Spleen (tissue), 13 donors: Measurements from ENCODE around the gene PLXNC1. TPM values are rescaled to one million over a fixed set of nuclear protein-coding genes. Genes with fewer than 3 reads are reported as not detected.

ENCODE experiments used
- DNase-seq: peaks from one replicate; pipeline ENCODE4 v3.0.0-alpha.2; 2020
- H3K27ac ChIP-seq, 8 donors: fragments of 200-600 bp; sonication (generic) in 7 of 8; 1 replicate in 4 of 8; 2 replicates in 4 of 8; pipeline versions ENCODE4 v1.5.0 to v1.8.0; 2016 to 2021; ENCODE audit warnings: inconsistent platforms in 4 of 8, mild to moderate bottlenecking in 4 of 8, moderate library complexity in 1 of 8
- H3K27me3 ChIP-seq, 7 donors: fragments of 200-600 bp; sonication (generic) in 6 of 7; replicated peaks in 1 of 7; 1 replicate in 4 of 7; 2 replicates in 3 of 7; pipeline versions ENCODE4 v1.5.0 to v1.8.0; 2016 to 2021; ENCODE audit warnings: inconsistent platforms in 3 of 7, mild to moderate bottlenecking in 1 of 7
- H3K36me3 ChIP-seq, 6 donors: fragments of 200-600 bp; sonication (generic) in 5 of 6; 1 replicate in 4 of 6; 2 replicates in 2 of 6; pipeline versions ENCODE4 v1.5.0 to v1.8.0; 2016 to 2021; ENCODE audit warnings: inconsistent platforms in 2 of 6
- H3K4me1 ChIP-seq, 6 donors: fragments of 200-600 bp; sonication (generic) in 5 of 6; 1 replicate in 3 of 6; 2 replicates in 3 of 6; pipeline versions ENCODE4 v1.5.0 to v1.8.0; 2016 to 2021; ENCODE audit warnings: inconsistent platforms in 3 of 6
- H3K4me3 ChIP-seq, 8 donors: fragments of 200-600 bp; sonication (generic) in 7 of 8; 1 replicate in 4 of 8; 2 replicates in 4 of 8; pipeline versions ENCODE4 v1.5.0 to v1.8.0; 2016 to 2021; ENCODE audit warnings: inconsistent platforms in 4 of 8, mild to moderate bottlenecking in 4 of 8, moderate library complexity in 2 of 8
- H3K9me3 ChIP-seq, 8 donors: fragments of 200-600 bp; sonication (generic) in 7 of 8; 1 replicate in 4 of 8; 2 replicates in 4 of 8; pipeline versions ENCODE4 v1.5.0 to v1.8.0; 2016 to 2021; ENCODE audit warnings: inconsistent platforms in 4 of 8
- POLR2A ChIP-seq, 3 donors: fragments of 450-650 bp; IDR thresholded peaks; one replicate each; pipeline ENCODE4 v1.5.1; 2017; ENCODE audit warnings: antibody characterized with exemption in 3 of 3, mild to moderate bottlenecking in 1 of 3
- POLR2AphosphoS5 ChIP-seq, 3 donors: sonication (generic); formaldehyde crosslinking; IDR thresholded peaks; one replicate each; pipeline ENCODE4 v1.5.1; 2017; ENCODE audit warnings: antibody characterized with exemption in 3 of 3
- WGBS, 5 donors: extraction: QIAGEN DNeasy Blood & Tissue Kit in 3 of 5; methylation state at CpG; one replicate each; pipeline versions ENCODE4 v1.1.5 to v1.1.7; 2013 to 2018; 5-methylcytosine and 5-hydroxymethylcytosine counted together
- intact Hi-C: fragments of 100-400 bp; cut with DNase I; formaldehyde crosslinking; loops from one replicate; pipeline ENCODE4 v1.15.0; 2023; ENCODE audit warnings: low total_unique reads
- long read RNA-seq, 2 donors: transcript quantifications; one replicate each; lab custom pipeline, GENCODE V29; 2026
- polyA plus RNA-seq, 3 donors: library from polyadenylated mRNA; stranded (reverse); fragments of 200-250 nt; gene quantifications; one replicate each; pipeline ENCODE4 v1.2.1, GENCODE V29; 2013
- total RNA-seq, 7 donors: library from RNA; depleted of rRNA in 3 of 7; stranded (reverse); fragments of >200 nt in 3 of 7; fragmentation: NEBNext Ultra II Directional in 4 of 7; extraction: Animal tissue kit (Norgen Biotek cat#: 25700) in 4 of 7; gene quantifications; one replicate each; pipeline versions ENCODE4 v1.1.0 to v1.2.1, GENCODE V29; 2016 to 2021
- TF ChIP-seq, protein P1 (sequence below), 11 experiments: fragments of 200-600 bp in 7 of 11; fragments of 450-650 bp in 4 of 11; sonication (generic) in 4 of 11; IDR thresholded peaks in 8 of 11; conservative IDR thresholded peaks in 3 of 11; 1 replicate in 7 of 11; 2 replicates in 4 of 11; pipeline versions ENCODE4 v1.4.0 to v1.8.0; 2016 to 2021; ENCODE audit warnings: antibody characterized with exemption in 11 of 11, inconsistent platforms in 4 of 11, mild to moderate bottlenecking in 1 of 11
- donor health status: healthy with polysubstance abuse.
- donor health status: DM: no; HTN: no; CAD: no; lungs with moderate emphysema.
- donor health status: DM: no; HTN: no; CAD: no.
- donor health status: Bipolar disorder and iron deficiency.
- donor health status: healthy.
- donor health status: DM: no; HTN: no; CAD: no.
- donor health status: DM: yes; HTN: yes; CAD: no.

The PLXNC1 gene
- 100 to 1,000 TPM in 3 of 7 donors, 10 to 100 TPM in 4; 47.3 to 138 (median 82.8) TPM for total RNA-seq
- polyA plus RNA-seq: 10 to 100 TPM in 1 of 3 donors, 1 to 10 TPM in 2; 6.8 to 11.7 (median 8.5) TPM
- long read RNA-seq, donor 1: 0 reads
- long read RNA-seq, donor 2, full-length matches to known transcripts: 2 of 2 reads
- long read RNA-seq, donor 2, partial matches to known transcripts: 0 of 2 reads
- long read RNA-seq, donor 2, other reads (novel, unspliced or antisense): 0 of 2 reads

DNA sequence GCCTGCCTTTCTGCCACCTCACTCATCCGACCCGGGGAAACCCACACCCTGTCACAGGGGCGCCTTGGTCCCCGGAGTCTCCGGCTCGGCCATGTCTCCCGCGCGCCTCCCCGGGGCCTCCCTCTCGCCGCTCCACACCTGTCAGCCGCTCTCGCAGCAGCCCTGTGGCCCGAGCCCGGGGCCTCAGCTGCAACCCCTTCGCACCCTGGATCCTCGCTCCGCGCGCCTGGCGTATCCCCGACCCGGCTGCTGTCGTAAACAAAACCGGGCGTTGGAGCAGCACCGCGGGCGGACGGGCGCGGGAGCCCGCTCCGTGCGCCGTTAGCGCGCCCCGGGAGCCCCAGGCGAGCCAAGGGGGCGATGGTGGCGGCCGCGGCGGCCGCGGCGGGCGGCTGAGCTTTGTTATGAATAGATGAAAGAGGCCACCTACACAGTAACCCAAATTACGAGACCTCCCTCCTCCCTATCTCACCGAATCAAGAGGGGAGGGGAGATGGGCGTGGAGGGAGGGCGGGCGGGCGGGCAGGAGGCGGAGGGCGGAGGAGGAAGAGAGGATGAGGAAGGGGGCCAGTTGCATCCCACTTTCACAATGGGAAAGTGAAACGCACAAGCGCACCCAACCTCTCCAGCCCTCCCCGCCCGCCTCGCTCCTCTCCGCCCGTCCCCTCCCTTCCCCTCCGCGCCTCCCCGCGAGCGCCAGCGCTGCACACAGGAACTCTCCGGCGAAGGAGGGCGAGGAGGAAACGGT is at the start of gene PLXNC1:
Gene PLXNC1 (plus strand): TSS at position 587 of the 748 bp plus-strand sequence. CDS start 395 bp downstream, outside the sequence.
- intact Hi-C loops: no loop called here
- Histone ChIP-seq H3K36me3 (no peaks in the 10 kb centered on the region), H3K4me3 (peak within 1 kb of the TSS; percentile 69 to 90 (median 80)), H3K27ac (peak within 1 kb of the TSS; percentile 42 to 96 (median 90)), H3K9me3 (no peaks in the 10 kb centered on the region), H3K4me1 (peaks cover 14 to 76% (median 44%) of the 10 kb centered on the region in 6 donors), H3K27me3 (peaks cover 0 to 32% (median 4%) of the 10 kb centered on the region in 7 donors)
- DNase-seq: peak; percentile 96
- WGBS, 5 donors: 0 to 1% (median 1%) methylated on average over 36 to 68 of the region's 75 CpGs
- no peak for TF ChIP-seq POLR2A (IDR thresholded peaks at IDR 0.05)
- peak; percentile 75 to 87 (median 81) for TF ChIP-seq POLR2AphosphoS5 (IDR thresholded peaks at IDR 0.05)
- TF ChIP-seq, protein P1, sequence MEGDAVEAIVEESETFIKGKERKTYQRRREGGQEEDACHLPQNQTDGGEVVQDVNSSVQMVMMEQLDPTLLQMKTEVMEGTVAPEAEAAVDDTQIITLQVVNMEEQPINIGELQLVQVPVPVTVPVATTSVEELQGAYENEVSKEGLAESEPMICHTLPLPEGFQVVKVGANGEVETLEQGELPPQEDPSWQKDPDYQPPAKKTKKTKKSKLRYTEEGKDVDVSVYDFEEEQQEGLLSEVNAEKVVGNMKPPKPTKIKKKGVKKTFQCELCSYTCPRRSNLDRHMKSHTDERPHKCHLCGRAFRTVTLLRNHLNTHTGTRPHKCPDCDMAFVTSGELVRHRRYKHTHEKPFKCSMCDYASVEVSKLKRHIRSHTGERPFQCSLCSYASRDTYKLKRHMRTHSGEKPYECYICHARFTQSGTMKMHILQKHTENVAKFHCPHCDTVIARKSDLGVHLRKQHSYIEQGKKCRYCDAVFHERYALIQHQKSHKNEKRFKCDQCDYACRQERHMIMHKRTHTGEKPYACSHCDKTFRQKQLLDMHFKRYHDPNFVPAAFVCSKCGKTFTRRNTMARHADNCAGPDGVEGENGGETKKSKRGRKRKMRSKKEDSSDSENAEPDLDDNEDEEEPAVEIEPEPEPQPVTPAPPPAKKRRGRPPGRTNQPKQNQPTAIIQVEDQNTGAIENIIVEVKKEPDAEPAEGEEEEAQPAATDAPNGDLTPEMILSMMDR (IDR thresholded peaks at IDR 0.05 in 8 of 11, conservative IDR thresholded peaks at IDR 0.05 in 3 of 11): peak in 1 of 11 experiments; percentile 15

DNA sequence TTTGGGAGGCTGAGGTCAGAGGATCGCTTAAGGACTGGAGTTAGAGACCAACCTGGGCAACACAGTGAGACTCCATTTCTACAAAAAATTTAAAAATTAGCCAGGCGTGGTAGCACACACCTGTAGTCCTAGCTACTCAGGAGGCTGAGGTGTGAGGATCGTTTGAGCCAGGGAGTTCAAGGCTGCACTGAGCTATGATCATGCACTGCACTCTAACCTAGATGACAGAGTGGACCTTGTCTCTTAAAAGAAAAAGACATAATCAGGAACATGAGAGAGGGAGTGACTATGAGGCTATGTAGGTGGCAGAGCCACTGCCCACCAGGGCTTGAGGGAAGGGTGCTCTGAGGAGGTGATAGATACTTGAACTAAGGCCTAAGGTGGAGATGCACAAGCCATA is 49.2 kb upstream of the PLXNC1 start:
- no peaks in the 10 kb centered on the region for H3K36me3 ChIP-seq
- no peak for DNase-seq
- H3K9me3 ChIP-seq: no peaks in the 10 kb centered on the region
- 88 to 90% (median 89%) methylated on average over 3 of the region's 3 CpGs for WGBS, 5 donors
- H3K27me3 ChIP-seq: peaks cover 0 to 22% (median 10%) of the 10 kb centered on the region in 7 donors
- H3K27ac ChIP-seq: no peak overlapping the region
- intact Hi-C loops: no loop called here
- H3K4me3 ChIP-seq: no peak overlapping the region
- peaks cover 3 to 25% (median 20%) of the 10 kb centered on the region in 6 donors for H3K4me1 ChIP-seq
- no peak for TF ChIP-seq POLR2AphosphoS5 (IDR thresholded peaks at IDR 0.05)
- TF ChIP-seq POLR2A (IDR thresholded peaks at IDR 0.05): no peak
- TF ChIP-seq, protein P1 (IDR thresholded peaks at IDR 0.05 in 8 of 11, conservative IDR thresholded peaks at IDR 0.05 in 3 of 11): no peak

DNA sequence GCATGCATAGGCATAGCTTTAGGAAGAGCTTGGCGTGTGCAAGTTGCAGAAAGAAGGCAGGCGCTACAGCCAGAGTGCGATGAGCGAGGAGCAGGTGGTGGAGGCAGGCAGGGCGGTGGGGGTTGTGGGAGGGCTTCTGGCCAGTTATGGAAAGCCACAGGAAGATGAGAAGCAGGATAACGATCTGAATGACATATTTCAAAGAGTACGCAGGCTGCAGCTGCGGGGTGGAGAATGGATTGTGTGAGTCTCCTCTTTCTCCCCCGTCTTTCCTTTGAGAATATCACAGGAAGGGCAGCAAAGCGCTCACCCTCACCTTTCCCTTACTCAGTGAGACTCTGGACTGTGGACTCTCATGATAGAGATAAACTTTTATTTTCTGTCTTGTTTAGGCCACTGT is 48.7 kb upstream of the PLXNC1 start:
- Histone ChIP-seq H3K9me3 (no peaks in the 10 kb centered on the region), H3K27ac (no peak overlapping the region), H3K4me3 (no peak overlapping the region), H3K4me1 (peaks cover 3 to 25% (median 20%) of the 10 kb centered on the region in 6 donors), H3K27me3 (peaks cover 0 to 26% (median 10%) of the 10 kb centered on the region in 7 donors), H3K36me3 (no peaks in the 10 kb centered on the region)
- DNase-seq: no peak
- no peak for TF ChIP-seq POLR2A (IDR thresholded peaks at IDR 0.05)
- no peak for TF ChIP-seq POLR2AphosphoS5 (IDR thresholded peaks at IDR 0.05)
- TF ChIP-seq, protein P1 (IDR thresholded peaks at IDR 0.05 in 8 of 11, conservative IDR thresholded peaks at IDR 0.05 in 3 of 11): no peak
- intact Hi-C loops: loop anchor here (5.0 to 10.0 kb wide), 4 partner anchors 532 to 1315 kb away; no protein-coding TSS in a partner anchor
- 24 to 45% (median 35%) methylated on average over 10 of the region's 10 CpGs for WGBS, 5 donors

DNA sequence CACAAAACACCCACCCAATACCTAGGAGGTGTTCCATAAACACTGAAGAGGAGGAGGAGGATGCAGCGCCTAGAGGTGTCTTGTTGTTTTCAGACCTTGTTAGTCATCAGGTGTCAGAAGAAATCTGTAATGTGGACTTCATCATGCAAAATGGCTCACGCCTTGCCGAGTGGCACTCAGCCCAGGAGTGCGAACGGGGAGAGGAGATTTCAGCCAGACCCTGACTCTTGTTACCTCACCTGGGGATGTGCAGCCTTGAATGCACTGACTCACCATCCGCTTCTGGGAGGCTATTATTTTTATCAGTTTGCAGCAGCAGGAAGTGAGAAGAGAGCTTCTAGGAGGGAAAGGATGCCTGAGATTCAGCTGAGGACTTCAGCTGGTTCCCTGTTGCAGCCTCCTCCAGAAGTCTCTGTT is 48.2 kb upstream of the PLXNC1 start:
- Histone ChIP-seq H3K27me3 (peaks cover 0 to 29% (median 10%) of the 10 kb centered on the region in 7 donors), H3K9me3 (no peaks in the 10 kb centered on the region), H3K36me3 (no peaks in the 10 kb centered on the region), H3K4me3 (no peak overlapping the region), H3K4me1 (peaks cover 3 to 25% (median 20%) of the 10 kb centered on the region in 6 donors), H3K27ac (no peak overlapping the region)
- TF ChIP-seq, protein P1 (IDR thresholded peaks at IDR 0.05 in 8 of 11, conservative IDR thresholded peaks at IDR 0.05 in 3 of 11): no peak
- no peak for TF ChIP-seq POLR2A (IDR thresholded peaks at IDR 0.05)
- TF ChIP-seq POLR2AphosphoS5 (IDR thresholded peaks at IDR 0.05): no peak
- DNase-seq: no peak
- intact Hi-C loops: loop anchor here (5.0 to 10.0 kb wide), 4 partner anchors 533 to 1315 kb away; no protein-coding TSS in a partner anchor
- 28 to 48% (median 35%) methylated on average over 6 of the region's 6 CpGs for WGBS, 5 donors
